HepG2 (cell line): Measurements from ENCODE around the gene ZNF442. TPM values are rescaled to one million over a fixed set of nuclear protein-coding genes. Genes with fewer than 3 reads are reported as not detected.

ENCODE experiments used
- CREM ChIP-seq, 2 experiments: sonication (generic) in 1 of 2; formaldehyde crosslinking in 1 of 2; IDR thresholded peaks; 2 replicates each; pipeline versions ENCODE4 v1.4.0 to v1.6.1; 2016 to 2020; ENCODE audit warnings: antibody characterized with exemption in 1 of 2, mild to moderate bottlenecking in 1 of 2, missing genetic modification reagents in 1 of 2
- EED ChIP-seq: sonication (generic); formaldehyde crosslinking; IDR thresholded peaks from 2 replicates; pipeline ENCODE4 v1.5.0; 2020; ENCODE audit warnings: mild to moderate bottlenecking, missing genetic modification reagents
- HNRNPH1 ChIP-seq: fragments of 200-400 bp; formaldehyde crosslinking; optimal IDR thresholded peaks from 2 replicates; pipeline ENCODE3; 2017; ENCODE audit warnings: mild to moderate bottlenecking, low read depth, low read length
- HOXD1 ChIP-seq: sonication (generic); formaldehyde crosslinking; IDR thresholded peaks from 2 replicates; pipeline ENCODE4 v1.5.0; 2020; ENCODE audit warnings: missing genetic modification reagents
- ISL2 ChIP-seq: sonication (generic); formaldehyde crosslinking; IDR thresholded peaks from 2 replicates; pipeline ENCODE4 v1.5.0; 2020; ENCODE audit warnings: missing genetic modification reagents
- KDM1A ChIP-seq: IDR thresholded peaks from 2 replicates; pipeline ENCODE4 v1.6.1; 2016; ENCODE audit warnings: missing compliant biosample characterization
- KDM4B ChIP-seq: sonication (generic); formaldehyde crosslinking; IDR thresholded peaks from 2 replicates; pipeline ENCODE4 v1.4.0; 2020; ENCODE audit warnings: missing genetic modification reagents
- KLF15 ChIP-seq: sonication (generic); formaldehyde crosslinking; IDR thresholded peaks from 2 replicates; pipeline ENCODE4 v1.8.1; 2023; ENCODE audit warnings: borderline replicate concordance, mild to moderate bottlenecking, inconsistent platforms, missing genetic modification reagents, mixed read lengths
- MXI1 ChIP-seq: IDR thresholded peaks from 3 replicates; pipeline ENCODE4 v1.6.1; 2012; ENCODE audit warnings: low read depth, low read length, inconsistent platforms, borderline replicate concordance
- NCOA5 ChIP-seq: sonication (generic); formaldehyde crosslinking; IDR thresholded peaks from 2 replicates; pipeline ENCODE4 v1.4.0; 2020; ENCODE audit warnings: missing genetic modification reagents
- NR2F1 ChIP-seq, 2 experiments: fragments of 450-650 bp in 1 of 2; formaldehyde crosslinking in 1 of 2; IDR thresholded peaks; 2 replicates each; pipeline versions ENCODE4 v1.5.0 to v1.6.1; 2016 to 2020; ENCODE audit warnings: mild to moderate bottlenecking in 1 of 2, missing compliant biosample characterization in 1 of 2, missing genetic modification reagents in 1 of 2, moderate library complexity in 1 of 2
- POLR2A ChIP-seq, 2 experiments: IDR thresholded peaks; 2 replicates each; pipeline ENCODE4 v1.6.1; 2011; ENCODE audit warnings: low read depth in 2 of 2, low read length in 2 of 2, mild to moderate bottlenecking in 1 of 2, moderate library complexity in 1 of 2; ENCODE audit not compliant: insufficient read depth in 1 of 2
- SPEN ChIP-seq: sonication (generic); formaldehyde crosslinking; IDR thresholded peaks from 2 replicates; pipeline ENCODE4 v1.5.1; 2020; ENCODE audit warnings: low read depth, mild to moderate bottlenecking, missing genetic modification reagents
- U2AF2 ChIP-seq: fragments of 200-400 bp; formaldehyde crosslinking; IDR thresholded peaks from 2 replicates; pipeline ENCODE4 v1.6.1; 2017; ENCODE audit warnings: low read depth, mild to moderate bottlenecking, low read length
- ZNF337 ChIP-seq: sonication (generic); formaldehyde crosslinking; IDR thresholded peaks from 2 replicates; pipeline ENCODE4 v1.5.1; 2020; ENCODE audit warnings: missing genetic modification reagents, low read depth, mild to moderate bottlenecking, borderline replicate concordance
- ZNF501 ChIP-seq: sonication (generic); formaldehyde crosslinking; IDR thresholded peaks from 2 replicates; pipeline ENCODE4 v1.5.1; 2020; ENCODE audit warnings: mild to moderate bottlenecking, moderate library complexity, missing genetic modification reagents
- ZNF543 ChIP-seq: sonication (generic); formaldehyde crosslinking; IDR thresholded peaks from 2 replicates; pipeline ENCODE4 v1.4.0; 2020; ENCODE audit warnings: mild to moderate bottlenecking, missing genetic modification reagents
- ZNF563 ChIP-seq: sonication (generic); formaldehyde crosslinking; IDR thresholded peaks from 2 replicates; pipeline ENCODE4 v1.8.0; 2022; ENCODE audit warnings: mild to moderate bottlenecking, moderate library complexity, missing genetic modification reagents
- ZNF660 ChIP-seq: sonication (generic); formaldehyde crosslinking; IDR thresholded peaks from 2 replicates; pipeline ENCODE4 v1.5.1; 2020; ENCODE audit warnings: mild to moderate bottlenecking, low read depth, missing genetic modification reagents, borderline replicate concordance
- ZNF75D ChIP-seq: sonication (generic); formaldehyde crosslinking; IDR thresholded peaks from 2 replicates; pipeline ENCODE4 v1.8.1; 2023; ENCODE audit warnings: missing genetic modification reagents, mild to moderate bottlenecking, borderline replicate concordance
- polyA plus RNA-seq, 8 experiments: library from polyadenylated mRNA; depleted of rRNA in 3 of 8; stranded (reverse) in 7 of 8; unstranded in 1 of 8; fragments of >200 nt; fragmentation: Illumina TruSeq in 4 of 8; extraction: Trizol in 4 of 8; gene quantifications; 2 replicates each; pipeline versions ENCODE4 v1.2.1 to v1.2.3, GENCODE V29; 2011 to 2016; ENCODE audit warnings: low read depth in 4 of 8, missing spikeins in 1 of 8, mixed read lengths in 1 of 8; ENCODE audit not compliant: insufficient read depth in 1 of 8
- total RNA-seq, 5 experiments: library from RNA; depleted of rRNA; stranded (reverse); fragments of >200 nt; fragmentation: Illumina TruSeq; extraction: Trizol; gene quantifications; 2 replicates each; pipeline ENCODE4 v1.2.3, GENCODE V29; 2016; ENCODE audit warnings: low read depth in 1 of 5
- TF ChIP-seq, protein P1 (sequence below): sonication (generic); formaldehyde crosslinking; IDR thresholded peaks from 2 replicates; pipeline ENCODE4 v1.4.0; 2020; ENCODE audit warnings: missing genetic modification reagents, borderline replicate concordance
- TF ChIP-seq, protein P2 (sequence below): sonication (generic); formaldehyde crosslinking; conservative IDR thresholded peaks from 2 replicates; pipeline ENCODE4 v1.4.0; 2020; ENCODE audit warnings: mild to moderate bottlenecking, missing genetic modification reagents, moderate library complexity
- TF ChIP-seq, protein P3 (sequence below): sonication (generic); formaldehyde crosslinking; IDR thresholded peaks from 2 replicates; pipeline ENCODE4 v1.5.0; 2020; ENCODE audit warnings: mild to moderate bottlenecking, missing genetic modification reagents
- TF ChIP-seq, protein P4 (sequence below): sonication (generic); formaldehyde crosslinking; IDR thresholded peaks from 2 replicates; pipeline ENCODE4 v1.8.0; 2022; ENCODE audit warnings: missing genetic modification reagents, low read depth, mild to moderate bottlenecking, borderline replicate concordance

Gene ZNF442
- total and polyA plus RNA-seq, 2 of the 13 experiments (the other 11 are each of a cell fraction or from before 2014, with no cell fraction given), result 1.0 to 6.0 TPM

DNA sequence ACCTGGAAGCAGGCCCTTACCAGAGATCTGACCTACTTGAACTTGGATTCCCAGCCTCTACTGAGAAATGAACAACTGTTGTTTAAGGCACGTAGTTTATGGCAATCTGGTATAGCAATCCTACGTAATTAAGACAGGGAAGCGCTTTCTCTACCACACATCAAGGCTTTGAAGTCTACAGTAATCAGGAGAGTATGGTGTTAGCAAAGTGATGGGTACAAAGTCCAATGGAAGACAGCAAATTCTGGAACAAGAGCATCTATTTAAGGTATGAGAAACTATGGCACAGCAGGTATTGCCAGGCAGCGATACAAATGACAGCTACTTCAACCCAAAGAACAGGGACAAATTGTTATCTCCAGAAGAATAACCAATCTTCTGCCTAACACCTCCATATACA, 35.1 kb downstream of the ZNF442 start (continued):
- TF ChIP-seq ZNF563 (CRISPR knock-in tag) (no peak), NR2F1 (CRISPR knock-in tag; IDR thresholded peaks at IDR 0.05) (no peak), POLR2A (IDR thresholded peaks at IDR 0.05; ENCODE audit: insufficient read depth in 1 of 2, low read depth in 2 of 2, low read length in 2 of 2) (peak in 1 of 2 experiments; percentile 63; a peak in 1 of 4 replicates), ZNF501 (CRISPR knock-in tag) (no peak), KLF15 (CRISPR knock-in tag) (no peak), CREM (IDR thresholded peaks at IDR 0.05) (peak; percentile 39; the same call in 1 of the 2 replicates), CREM (CRISPR knock-in tag; IDR thresholded peaks at IDR 0.05) (no peak), KDM1A (CRISPR knock-in tag) (no peak), HOXD1 (CRISPR knock-in tag) (no peak), ISL2 (CRISPR knock-in tag) (0 out of 2 replicates have a peak, but pooled peaks have one; percentile 33), U2AF2 (no peak), ZNF660 (CRISPR knock-in tag) (no peak), MXI1 (no peak), EED (no peak), KDM4B (CRISPR knock-in tag) (no peak), NCOA5 (no peak), ZNF75D (CRISPR knock-in tag) (no peak), SPEN (CRISPR knock-in tag) (no peak), ZNF337 (CRISPR knock-in tag) (no peak), ZNF543 (CRISPR knock-in tag) (no peak), HNRNPH1 (no peak)
- TF ChIP-seq, protein P1, sequence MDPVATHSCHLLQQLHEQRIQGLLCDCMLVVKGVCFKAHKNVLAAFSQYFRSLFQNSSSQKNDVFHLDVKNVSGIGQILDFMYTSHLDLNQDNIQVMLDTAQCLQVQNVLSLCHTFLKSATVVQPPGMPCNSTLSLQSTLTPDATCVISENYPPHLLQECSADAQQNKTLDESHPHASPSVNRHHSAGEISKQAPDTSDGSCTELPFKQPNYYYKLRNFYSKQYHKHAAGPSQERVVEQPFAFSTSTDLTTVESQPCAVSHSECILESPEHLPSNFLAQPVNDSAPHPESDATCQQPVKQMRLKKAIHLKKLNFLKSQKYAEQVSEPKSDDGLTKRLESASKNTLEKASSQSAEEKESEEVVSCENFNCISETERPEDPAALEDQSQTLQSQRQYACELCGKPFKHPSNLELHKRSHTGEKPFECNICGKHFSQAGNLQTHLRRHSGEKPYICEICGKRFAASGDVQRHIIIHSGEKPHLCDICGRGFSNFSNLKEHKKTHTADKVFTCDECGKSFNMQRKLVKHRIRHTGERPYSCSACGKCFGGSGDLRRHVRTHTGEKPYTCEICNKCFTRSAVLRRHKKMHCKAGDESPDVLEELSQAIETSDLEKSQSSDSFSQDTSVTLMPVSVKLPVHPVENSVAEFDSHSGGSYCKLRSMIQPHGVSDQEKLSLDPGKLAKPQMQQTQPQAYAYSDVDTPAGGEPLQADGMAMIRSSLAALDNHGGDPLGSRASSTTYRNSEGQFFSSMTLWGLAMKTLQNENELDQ (CRISPR knock-in tag), result no peak
- TF ChIP-seq, protein P2, sequence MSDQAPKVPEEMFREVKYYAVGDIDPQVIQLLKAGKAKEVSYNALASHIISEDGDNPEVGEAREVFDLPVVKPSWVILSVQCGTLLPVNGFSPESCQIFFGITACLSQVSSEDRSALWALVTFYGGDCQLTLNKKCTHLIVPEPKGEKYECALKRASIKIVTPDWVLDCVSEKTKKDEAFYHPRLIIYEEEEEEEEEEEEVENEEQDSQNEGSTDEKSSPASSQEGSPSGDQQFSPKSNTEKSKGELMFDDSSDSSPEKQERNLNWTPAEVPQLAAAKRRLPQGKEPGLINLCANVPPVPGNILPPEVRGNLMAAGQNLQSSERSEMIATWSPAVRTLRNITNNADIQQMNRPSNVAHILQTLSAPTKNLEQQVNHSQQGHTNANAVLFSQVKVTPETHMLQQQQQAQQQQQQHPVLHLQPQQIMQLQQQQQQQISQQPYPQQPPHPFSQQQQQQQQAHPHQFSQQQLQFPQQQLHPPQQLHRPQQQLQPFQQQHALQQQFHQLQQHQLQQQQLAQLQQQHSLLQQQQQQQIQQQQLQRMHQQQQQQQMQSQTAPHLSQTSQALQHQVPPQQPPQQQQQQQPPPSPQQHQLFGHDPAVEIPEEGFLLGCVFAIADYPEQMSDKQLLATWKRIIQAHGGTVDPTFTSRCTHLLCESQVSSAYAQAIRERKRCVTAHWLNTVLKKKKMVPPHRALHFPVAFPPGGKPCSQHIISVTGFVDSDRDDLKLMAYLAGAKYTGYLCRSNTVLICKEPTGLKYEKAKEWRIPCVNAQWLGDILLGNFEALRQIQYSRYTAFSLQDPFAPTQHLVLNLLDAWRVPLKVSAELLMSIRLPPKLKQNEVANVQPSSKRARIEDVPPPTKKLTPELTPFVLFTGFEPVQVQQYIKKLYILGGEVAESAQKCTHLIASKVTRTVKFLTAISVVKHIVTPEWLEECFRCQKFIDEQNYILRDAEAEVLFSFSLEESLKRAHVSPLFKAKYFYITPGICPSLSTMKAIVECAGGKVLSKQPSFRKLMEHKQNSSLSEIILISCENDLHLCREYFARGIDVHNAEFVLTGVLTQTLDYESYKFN, result peak; percentile 61
- TF ChIP-seq, protein P3, sequence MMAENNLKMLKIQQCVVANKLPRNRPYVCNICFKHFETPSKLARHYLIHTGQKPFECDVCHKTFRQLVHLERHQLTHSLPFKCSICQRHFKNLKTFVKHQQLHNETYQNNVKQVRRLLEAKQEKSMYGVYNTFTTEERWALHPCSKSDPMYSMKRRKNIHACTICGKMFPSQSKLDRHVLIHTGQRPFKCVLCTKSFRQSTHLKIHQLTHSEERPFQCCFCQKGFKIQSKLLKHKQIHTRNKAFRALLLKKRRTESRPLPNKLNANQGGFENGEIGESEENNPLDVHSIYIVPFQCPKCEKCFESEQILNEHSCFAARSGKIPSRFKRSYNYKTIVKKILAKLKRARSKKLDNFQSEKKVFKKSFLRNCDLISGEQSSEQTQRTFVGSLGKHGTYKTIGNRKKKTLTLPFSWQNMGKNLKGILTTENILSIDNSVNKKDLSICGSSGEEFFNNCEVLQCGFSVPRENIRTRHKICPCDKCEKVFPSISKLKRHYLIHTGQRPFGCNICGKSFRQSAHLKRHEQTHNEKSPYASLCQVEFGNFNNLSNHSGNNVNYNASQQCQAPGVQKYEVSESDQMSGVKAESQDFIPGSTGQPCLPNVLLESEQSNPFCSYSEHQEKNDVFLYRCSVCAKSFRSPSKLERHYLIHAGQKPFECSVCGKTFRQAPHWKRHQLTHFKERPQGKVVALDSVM, result no peak
- TF ChIP-seq, protein P4, sequence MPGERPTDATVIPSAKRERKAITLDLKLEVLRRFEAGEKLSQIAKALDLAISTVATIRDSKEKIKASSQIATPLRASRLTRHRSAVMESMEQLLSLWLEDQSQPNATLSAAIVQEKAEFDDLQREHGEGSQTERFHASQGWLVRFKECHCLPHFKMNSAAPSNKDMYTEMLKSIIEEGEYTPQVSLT (CRISPR knock-in tag), result no peak
